ENCODE results near the gene LUZP4.
"Not testable (repeated sequence)": the region's sequence is repeated elsewhere in the genome, so short reads cannot be mapped to it uniquely, and the experiment has no call there.

LUZP4 gene

DNA sequence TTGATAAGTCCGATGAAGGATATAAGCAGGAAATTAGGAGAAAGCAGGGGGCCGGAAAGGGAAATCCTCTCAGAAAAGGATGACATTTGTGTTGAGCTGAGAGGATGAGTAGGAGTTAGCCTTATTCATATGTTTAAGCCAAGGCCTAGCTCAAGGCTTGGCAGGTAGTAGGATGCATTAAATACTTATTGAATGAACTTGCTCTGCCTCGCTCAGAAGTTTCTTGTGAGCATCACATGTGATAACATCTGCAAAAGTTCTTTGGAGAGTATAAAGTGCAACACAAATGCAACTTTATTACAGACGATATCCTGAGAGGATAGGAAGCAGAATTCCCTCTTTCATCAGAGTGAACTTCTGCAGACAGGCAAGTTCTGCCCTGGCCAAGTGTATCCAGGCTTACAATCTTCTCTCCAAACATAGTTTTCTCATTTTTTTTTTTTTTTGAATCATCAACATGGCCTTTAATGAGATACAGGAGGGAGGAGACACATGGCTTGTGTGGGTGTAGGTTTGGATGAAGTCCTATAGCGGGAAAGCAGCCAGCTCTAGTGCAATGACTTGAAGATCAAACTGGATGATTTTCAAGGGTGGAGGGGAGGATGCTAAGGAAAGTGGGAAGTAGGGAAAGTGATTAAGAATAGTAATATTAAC, 48.1 kb downstream of the LUZP4 start:
- no peak for DNase-seq (ENCODE audit: low read depth in 2 of 2)

GRCh38 chrX:115339441-115340025, 50.0 kb downstream of the LUZP4 start:
- no peak for DNase-seq (ENCODE audit: low read depth in 2 of 2)

DNA sequence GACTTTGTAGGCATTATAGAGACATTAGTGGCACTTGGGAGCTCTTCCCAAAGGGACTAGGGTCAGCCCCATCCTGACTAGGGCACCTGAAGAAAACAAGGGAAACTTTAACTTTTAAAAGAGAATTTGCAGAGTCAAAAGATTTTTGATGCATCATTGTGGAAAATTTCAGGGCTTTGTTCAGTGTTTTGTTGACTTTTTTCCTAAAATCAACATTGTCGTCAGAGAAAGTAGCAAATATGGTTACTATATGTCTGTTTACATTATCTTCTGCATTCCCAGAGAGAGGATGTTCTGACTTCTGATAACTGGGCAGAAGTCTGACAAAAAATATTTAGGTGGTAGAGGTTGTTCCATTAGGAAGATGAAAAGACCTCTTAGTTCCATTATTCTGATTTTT, 51.9 kb downstream of the LUZP4 start:
- DNase-seq (ENCODE audit: low read depth in 2 of 2), result no peak

DNA sequence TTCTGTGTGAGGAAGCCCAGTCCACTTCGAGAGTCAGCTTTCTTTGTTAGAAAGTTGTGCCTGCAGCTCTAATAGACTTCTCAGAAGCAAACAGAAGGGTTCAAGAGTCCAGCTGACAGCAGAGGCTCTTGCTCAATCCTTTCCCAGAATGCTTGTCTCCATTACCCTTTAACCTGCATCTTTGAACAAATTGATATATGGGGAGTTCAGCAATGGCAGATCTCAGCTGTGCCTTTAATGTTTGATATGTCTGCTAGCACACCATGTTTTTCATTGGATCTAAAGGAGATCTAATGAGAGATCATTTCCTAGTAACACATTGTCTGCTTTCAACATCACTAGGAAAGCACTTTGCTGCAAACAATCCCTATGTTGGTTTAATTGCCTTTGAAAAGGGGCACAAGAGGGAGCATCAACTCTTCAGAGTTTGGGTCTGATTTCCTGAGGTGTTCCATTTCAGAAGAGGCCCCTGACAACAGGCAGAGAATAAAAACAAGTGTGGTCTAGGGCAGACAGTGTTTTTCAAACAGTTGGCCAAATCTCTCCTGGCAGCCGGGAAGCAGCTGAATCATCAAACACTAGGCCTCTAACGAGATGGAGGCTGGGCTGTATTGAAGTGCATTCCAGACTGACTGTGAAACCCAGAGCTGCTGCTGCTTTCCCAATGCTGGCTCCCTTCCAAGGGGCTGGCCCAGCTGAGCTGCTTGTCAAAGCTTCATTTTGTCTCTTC, 55.5 kb downstream of the LUZP4 start:
- DNase-seq (ENCODE audit: low read depth in 2 of 2), result no peak

DNA sequence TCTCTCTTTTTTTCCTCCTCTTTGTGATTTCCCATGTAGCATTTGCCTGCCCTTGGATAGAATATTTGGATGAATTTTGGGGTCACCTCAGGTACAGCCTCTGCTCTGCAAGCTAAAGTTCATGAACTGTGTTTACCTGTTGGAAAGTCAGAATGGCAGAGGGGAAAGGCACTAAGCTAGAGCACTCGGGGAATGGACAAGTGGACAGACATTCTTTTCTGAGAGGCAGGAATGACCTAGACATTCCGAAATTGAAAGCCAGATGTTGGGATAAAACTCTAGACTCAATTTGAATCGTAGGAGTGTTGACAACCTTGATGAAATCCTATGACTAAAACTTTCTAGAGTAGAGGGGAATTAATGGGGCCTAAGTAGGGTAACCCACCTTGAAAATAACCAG, 56.1 kb downstream of the LUZP4 start:
- no peak for DNase-seq (ENCODE audit: low read depth in 2 of 2)

GRCh38 chrX:115346738-115347137, 57.2 kb downstream of the LUZP4 start:
- not testable (repeated sequence) for DNase-seq (ENCODE audit: low read depth in 2 of 2)

DNA sequence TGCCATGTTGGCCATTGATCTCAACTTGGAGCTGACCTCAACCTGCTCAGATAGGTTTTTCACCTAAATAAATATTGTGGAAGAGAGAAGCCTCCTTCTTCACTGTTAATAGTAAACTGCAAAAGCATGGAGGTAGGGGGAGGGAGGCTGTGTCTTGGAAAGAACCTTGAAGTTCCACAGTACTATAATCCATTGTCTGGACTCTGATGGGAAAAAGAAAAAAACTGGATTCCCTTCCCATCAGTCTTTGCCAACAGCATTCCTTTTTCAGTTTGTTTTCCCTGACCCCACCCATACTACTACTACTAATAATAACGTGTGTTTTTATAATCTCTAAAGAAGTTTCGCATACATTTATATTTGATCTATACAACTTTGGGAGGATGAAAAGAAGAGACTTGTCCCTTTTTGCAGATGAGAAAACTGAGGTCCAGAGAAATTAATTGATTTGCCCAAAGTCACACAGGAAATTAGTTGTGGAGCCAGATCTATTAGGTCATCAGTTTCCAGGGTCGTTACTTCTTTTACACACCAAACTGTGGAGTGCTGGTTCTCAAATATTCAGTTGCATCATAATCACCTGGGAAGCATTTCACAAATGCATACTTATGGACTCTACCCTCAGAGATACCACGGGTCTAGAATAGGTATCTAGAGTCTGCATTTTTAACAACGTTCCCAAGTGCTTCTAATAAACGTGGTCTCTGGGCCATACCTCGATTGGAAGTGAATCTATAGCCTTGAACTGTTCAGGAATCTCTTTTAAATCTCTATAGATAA, 59.1 kb downstream of the LUZP4 start:
- DNase-seq (ENCODE audit: low read depth in 2 of 2), result no peak

GRCh38 chrX:115350711-115351381, 61.3 kb downstream of the LUZP4 start:
- no peak for DNase-seq (ENCODE audit: low read depth in 2 of 2)

- no peak for DNase-seq (ENCODE audit: low read depth in 2 of 2)
Observed at GRCh38 chrX:115356369-115356768, 66.9 kb downstream of the LUZP4 start.
